IPS DF 6.9 (cell line): ENCODE measurements around the gene CFAP70.

Source experiments
- DNase-seq: peaks from one replicate; pipeline ENCODE4 v3.0.0-alpha.2; 2013; ENCODE audit warnings: low read depth, low spot score
- H3K27ac ChIP-seq: one replicate; pipeline ENCODE4 v1.5.1; 2013; ENCODE audit warnings: low read length, control low read depth
- H3K27me3 ChIP-seq: 2 replicates; pipeline ENCODE4 v1.6.1; 2013; ENCODE audit warnings: mild to moderate bottlenecking, low read length; ENCODE audit not compliant: control insufficient read depth, insufficient read depth
- H3K36me3 ChIP-seq: 2 replicates; pipeline ENCODE4 v1.6.1; 2013; ENCODE audit warnings: low read length; ENCODE audit not compliant: control insufficient read depth, insufficient read depth
- H3K4me1 ChIP-seq: 2 replicates; pipeline ENCODE4 v1.6.1; 2013; ENCODE audit warnings: low read length; ENCODE audit not compliant: control insufficient read depth, insufficient read depth
- H3K4me3 ChIP-seq: 2 replicates; pipeline ENCODE4 v1.5.1; 2013; ENCODE audit warnings: mild to moderate bottlenecking, low read length
- H3K9me3 ChIP-seq: 2 replicates; pipeline ENCODE4 v1.6.1; 2013; ENCODE audit warnings: low read length, inconsistent platforms; ENCODE audit not compliant: control insufficient read depth, insufficient read depth
- WGBS: extraction: QIAGEN DNeasy Blood & Tissue Kit; methylation state at CpG from one replicate; pipeline ENCODE4 v1.1.7; 2013; ENCODE audit warnings: mixed read lengths, missing lambda C conversion rate; ENCODE audit not compliant: insufficient read length, insufficient coverage; 5-methylcytosine and 5-hydroxymethylcytosine counted together

Gene CFAP70

GRCh38 chr10:73244866-73245477 lies 113.7 kb downstream of the CFAP70 start:
- Histone ChIP-seq H3K27ac (no peak overlapping the region), H3K36me3 (peaks cover 21% of the 10 kb centered on the region; the same call in 1 of the 2 replicates), H3K4me1 (peaks cover 2% of the 10 kb centered on the region; the same call in 1 of the 2 replicates), H3K27me3 (no peaks in the 10 kb centered on the region), H3K4me3 (no peak overlapping the region), H3K9me3 (no peaks in the 10 kb centered on the region)
- DNase-seq: no peak
- WGBS: no CpG with 5 or more reads among the region's 8 CpGs

GRCh38 chr10:73239908-73240307 lies 118.8 kb downstream of the CFAP70 start:
- H3K27me3 ChIP-seq: no peaks in the 10 kb centered on the region
- no peaks in the 10 kb centered on the region for H3K9me3 ChIP-seq
- H3K27ac ChIP-seq: no peak overlapping the region
- H3K4me1 ChIP-seq: no peaks in the 10 kb centered on the region
- no CpG with 5 or more reads among the region's 2 CpGs for WGBS
- no peak overlapping the region for H3K4me3 ChIP-seq
- DNase-seq: no peak
- peaks cover 29% of the 10 kb centered on the region; the same call in 1 of the 2 replicates for H3K36me3 ChIP-seq

- no peak for DNase-seq
- no peak overlapping the region for H3K27ac ChIP-seq
- H3K36me3 ChIP-seq: peaks cover 27% of the 10 kb centered on the region; the same call in 1 of the 2 replicates
- no peaks in the 10 kb centered on the region for H3K4me1 ChIP-seq
- no CpG with 5 or more reads among the region's 5 CpGs for WGBS
- no peak overlapping the region for H3K4me3 ChIP-seq
- H3K9me3 ChIP-seq: no peaks in the 10 kb centered on the region
- H3K27me3 ChIP-seq: no peaks in the 10 kb centered on the region
Observed at GRCh38 chr10:73238990-73239566, 119.6 kb downstream of the CFAP70 start.

GRCh38 chr10:73234695-73235094 lies 124.0 kb downstream of the CFAP70 start:
- Histone ChIP-seq H3K36me3 (peaks cover 11% of the 10 kb centered on the region; the same call in 1 of the 2 replicates), H3K27me3 (no peaks in the 10 kb centered on the region), H3K4me3 (no peak overlapping the region), H3K27ac (no peak overlapping the region), H3K9me3 (no peaks in the 10 kb centered on the region), H3K4me1 (no peaks in the 10 kb centered on the region)
- no peak for DNase-seq
- WGBS: no CpG with 5 or more reads among the region's 7 CpGs

- Histone ChIP-seq H3K27ac (no peak overlapping the region), H3K36me3 (peaks cover 8% of the 10 kb centered on the region; the same call in 1 of the 2 replicates), H3K9me3 (no peaks in the 10 kb centered on the region), H3K27me3 (no peaks in the 10 kb centered on the region), H3K4me1 (no peaks in the 10 kb centered on the region), H3K4me3 (no peak overlapping the region)
- no peak for DNase-seq
- WGBS: no CpG with 5 or more reads among the region's 2 CpGs
Observed at GRCh38 chr10:73233883-73234282, 124.8 kb downstream of the CFAP70 start.

GRCh38 chr10:73232887-73233286 lies 125.8 kb downstream of the CFAP70 start:
- DNase-seq: no peak
- WGBS: no CpG with 5 or more reads among the region's 8 CpGs
- Histone ChIP-seq H3K27me3 (no peaks in the 10 kb centered on the region), H3K27ac (no peak overlapping the region), H3K9me3 (no peaks in the 10 kb centered on the region), H3K4me1 (no peaks in the 10 kb centered on the region), H3K36me3 (peaks cover 8% of the 10 kb centered on the region; the same call in 1 of the 2 replicates), H3K4me3 (no peak overlapping the region)

GRCh38 chr10:73229567-73229966 lies 129.1 kb downstream of the CFAP70 start:
- no CpG with 5 or more reads among the region's 6 CpGs for WGBS
- H3K27me3 ChIP-seq: no peaks in the 10 kb centered on the region
- no peaks in the 10 kb centered on the region for H3K9me3 ChIP-seq
- DNase-seq: no peak
- no peaks in the 10 kb centered on the region for H3K4me1 ChIP-seq
- H3K27ac ChIP-seq: no peak overlapping the region
- no peak overlapping the region for H3K4me3 ChIP-seq
- no peaks in the 10 kb centered on the region for H3K36me3 ChIP-seq

GRCh38 chr10:73228247-73228646 lies 130.4 kb downstream of the CFAP70 start:
- Histone ChIP-seq H3K27ac (no peak overlapping the region), H3K27me3 (no peaks in the 10 kb centered on the region), H3K9me3 (no peaks in the 10 kb centered on the region), H3K4me3 (no peak overlapping the region), H3K4me1 (no peaks in the 10 kb centered on the region), H3K36me3 (no peaks in the 10 kb centered on the region)
- no CpG with 5 or more reads among the region's 3 CpGs for WGBS
- no peak for DNase-seq

GRCh38 chr10:73226663-73227062 lies 132.0 kb downstream of the CFAP70 start:
- no peak overlapping the region for H3K27ac ChIP-seq
- H3K4me3 ChIP-seq: no peak overlapping the region
- H3K36me3 ChIP-seq: no peaks in the 10 kb centered on the region
- DNase-seq: no peak
- H3K27me3 ChIP-seq: no peaks in the 10 kb centered on the region
- H3K4me1 ChIP-seq: no peaks in the 10 kb centered on the region
- H3K9me3 ChIP-seq: no peaks in the 10 kb centered on the region

GRCh38 chr10:73225518-73225917 lies 133.1 kb downstream of the CFAP70 start:
- no peak for DNase-seq
- no peaks in the 10 kb centered on the region for H3K9me3 ChIP-seq
- no peak overlapping the region for H3K4me3 ChIP-seq
- H3K4me1 ChIP-seq: no peaks in the 10 kb centered on the region
- no peaks in the 10 kb centered on the region for H3K27me3 ChIP-seq
- H3K27ac ChIP-seq: no peak overlapping the region
- no peaks in the 10 kb centered on the region for H3K36me3 ChIP-seq

- DNase-seq: no peak
- no peaks in the 10 kb centered on the region for H3K27me3 ChIP-seq
- H3K36me3 ChIP-seq: no peaks in the 10 kb centered on the region; the same call in 1 of the 2 replicates
- no peaks in the 10 kb centered on the region for H3K9me3 ChIP-seq
- no peaks in the 10 kb centered on the region for H3K4me1 ChIP-seq
- no CpG with 5 or more reads among the region's 1 CpG for WGBS
- no peak overlapping the region for H3K4me3 ChIP-seq
- H3K27ac ChIP-seq: no peak overlapping the region
Observed at GRCh38 chr10:73220989-73221388, 137.7 kb downstream of the CFAP70 start.
